ENCODE measurements around the gene ZMYND12. TPM values are rescaled to one million over a fixed set of nuclear protein-coding genes. Genes with fewer than 3 reads are reported as not detected.

Gene ZMYND12
- total and polyA plus RNA-seq, 2 donors from 2014 or later, result 1.9 to 17.7 TPM

DNA sequence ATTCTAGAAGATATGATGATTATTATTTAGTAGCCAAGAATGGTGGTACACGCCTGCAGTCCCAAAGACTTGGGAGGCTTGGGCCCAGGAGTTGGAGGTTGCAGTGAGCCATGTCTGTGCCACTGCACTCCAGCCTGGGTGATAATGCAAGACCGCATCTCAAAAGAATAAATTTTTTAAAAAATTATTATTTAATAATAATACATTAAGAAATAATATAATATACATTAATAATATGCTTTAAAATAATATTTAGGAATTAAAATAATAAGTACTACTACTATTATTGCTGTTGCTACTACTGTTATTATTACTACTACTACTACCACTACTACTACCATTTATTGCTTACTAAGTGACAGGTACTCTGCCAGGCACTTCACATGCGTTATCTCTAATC lies 34.4 kb upstream of the ZMYND12 start:
- TF ChIP-seq, protein P1, sequence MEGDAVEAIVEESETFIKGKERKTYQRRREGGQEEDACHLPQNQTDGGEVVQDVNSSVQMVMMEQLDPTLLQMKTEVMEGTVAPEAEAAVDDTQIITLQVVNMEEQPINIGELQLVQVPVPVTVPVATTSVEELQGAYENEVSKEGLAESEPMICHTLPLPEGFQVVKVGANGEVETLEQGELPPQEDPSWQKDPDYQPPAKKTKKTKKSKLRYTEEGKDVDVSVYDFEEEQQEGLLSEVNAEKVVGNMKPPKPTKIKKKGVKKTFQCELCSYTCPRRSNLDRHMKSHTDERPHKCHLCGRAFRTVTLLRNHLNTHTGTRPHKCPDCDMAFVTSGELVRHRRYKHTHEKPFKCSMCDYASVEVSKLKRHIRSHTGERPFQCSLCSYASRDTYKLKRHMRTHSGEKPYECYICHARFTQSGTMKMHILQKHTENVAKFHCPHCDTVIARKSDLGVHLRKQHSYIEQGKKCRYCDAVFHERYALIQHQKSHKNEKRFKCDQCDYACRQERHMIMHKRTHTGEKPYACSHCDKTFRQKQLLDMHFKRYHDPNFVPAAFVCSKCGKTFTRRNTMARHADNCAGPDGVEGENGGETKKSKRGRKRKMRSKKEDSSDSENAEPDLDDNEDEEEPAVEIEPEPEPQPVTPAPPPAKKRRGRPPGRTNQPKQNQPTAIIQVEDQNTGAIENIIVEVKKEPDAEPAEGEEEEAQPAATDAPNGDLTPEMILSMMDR (IDR thresholded peaks at IDR 0.05; ENCODE audit: borderline replicate concordance, extremely low read depth, insufficient read depth), result no peak
- Histone ChIP-seq H3K27me3 (ENCODE audit: control insufficient read depth, insufficient read depth, low read length) (no peaks in the 10 kb centered on the region), H3K9ac (ENCODE audit: low read length in 3 of 3) (no peak overlapping the region), H3K9me3 (ENCODE audit: control insufficient read depth in 2 of 3, insufficient read depth in 1 of 3, low read length in 3 of 3) (peaks cover 0 to 2% (median 0%) of the 10 kb centered on the region in 3 donors), H3K27ac (ENCODE audit: low read depth in 2 of 2, low read length in 2 of 2) (no peak overlapping the region), H3K4me3 (ENCODE audit: low read length in 3 of 3) (no peak overlapping the region), H3K4me1 (ENCODE audit: control insufficient read depth in 2 of 3, insufficient read depth in 2 of 3, low read depth in 1 of 3, low read length in 3 of 3) (no peaks in the 10 kb centered on the region), H3K36me3 (ENCODE audit: control insufficient read depth in 2 of 3, insufficient read depth in 3 of 3, low read length in 3 of 3) (peaks cover 0 to 5% (median 3%) of the 10 kb centered on the region in 3 donors)
- no peak for FAIRE-seq
- DNase-seq, result no peak
- intact Hi-C loops (cut with DNase I), result no loop called here

DNA sequence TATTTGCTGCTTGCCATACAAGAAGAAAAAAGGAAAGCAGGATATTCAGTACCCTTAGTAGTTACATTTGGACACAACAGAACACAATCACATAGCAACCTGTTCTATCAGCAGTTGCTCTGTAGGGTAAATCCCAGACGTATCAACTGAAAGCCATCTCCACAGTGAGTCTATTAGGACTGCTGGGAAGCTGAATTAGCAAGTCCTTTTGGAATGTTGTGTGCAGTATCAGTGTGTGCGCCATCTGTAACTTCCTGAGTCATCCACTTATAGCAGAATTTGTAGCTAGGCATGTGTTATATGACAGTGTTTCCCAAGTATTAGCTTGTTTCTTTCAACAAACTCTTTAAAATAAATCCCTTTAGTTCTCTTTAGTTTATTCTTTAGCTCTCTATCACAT lies 28.6 kb upstream of the ZMYND12 start:
- FAIRE-seq, result no peak
- Histone ChIP-seq H3K9me3 (ENCODE audit: control insufficient read depth in 2 of 3, insufficient read depth in 1 of 3, low read length in 3 of 3) (no peaks in the 10 kb centered on the region), H3K27me3 (ENCODE audit: control insufficient read depth, insufficient read depth, low read length) (no peaks in the 10 kb centered on the region), H3K27ac (ENCODE audit: low read depth in 2 of 2, low read length in 2 of 2) (no peak overlapping the region), H3K9ac (ENCODE audit: low read length in 3 of 3) (no peak overlapping the region), H3K4me1 (ENCODE audit: control insufficient read depth in 2 of 3, insufficient read depth in 2 of 3, low read depth in 1 of 3, low read length in 3 of 3) (no peaks in the 10 kb centered on the region), H3K4me3 (ENCODE audit: low read length in 3 of 3) (no peak overlapping the region), H3K36me3 (ENCODE audit: control insufficient read depth in 2 of 3, insufficient read depth in 3 of 3, low read length in 3 of 3) (peaks cover 0 to 14% (median 4%) of the 10 kb centered on the region in 3 donors)
- TF ChIP-seq, protein P1 (IDR thresholded peaks at IDR 0.05; ENCODE audit: borderline replicate concordance, extremely low read depth, insufficient read depth), result no peak
- intact Hi-C loops (cut with DNase I), result no loop called here
- no peak for DNase-seq

DNA sequence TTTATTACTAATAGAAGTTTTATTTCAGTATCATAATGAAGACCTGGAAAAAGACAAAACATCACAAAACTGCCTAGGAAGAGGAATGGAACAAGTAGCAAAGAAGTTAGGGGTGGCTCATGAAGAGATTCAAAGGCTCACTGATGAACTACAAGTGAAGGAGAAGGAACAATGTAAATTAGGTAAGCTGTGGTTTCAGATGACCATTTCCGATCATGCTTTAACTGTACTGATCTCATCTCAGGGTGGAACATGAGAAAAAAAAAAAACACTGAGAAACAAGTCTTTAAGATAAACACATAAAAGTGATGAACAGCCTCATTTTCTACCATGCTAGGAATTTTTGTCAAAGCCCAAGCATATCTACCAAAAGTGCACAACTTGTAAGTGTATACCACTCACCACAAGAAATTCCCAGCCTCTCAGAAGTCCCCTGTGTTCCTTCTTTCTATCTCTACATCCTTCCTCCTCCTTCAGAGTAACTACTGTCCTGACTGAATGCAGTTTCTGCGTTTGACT lies 26.9 kb upstream of the ZMYND12 start:
- DNase-seq, result no peak
- Histone ChIP-seq H3K36me3 (ENCODE audit: control insufficient read depth in 2 of 3, insufficient read depth in 3 of 3, low read length in 3 of 3) (peaks cover 0 to 14% (median 4%) of the 10 kb centered on the region in 3 donors), H3K27ac (ENCODE audit: low read depth in 2 of 2, low read length in 2 of 2) (no peak overlapping the region), H3K27me3 (ENCODE audit: control insufficient read depth, insufficient read depth, low read length) (no peaks in the 10 kb centered on the region), H3K9ac (ENCODE audit: low read length in 3 of 3) (no peak overlapping the region), H3K4me3 (ENCODE audit: low read length in 3 of 3) (no peak overlapping the region), H3K4me1 (ENCODE audit: control insufficient read depth in 2 of 3, insufficient read depth in 2 of 3, low read depth in 1 of 3, low read length in 3 of 3) (no peaks in the 10 kb centered on the region), H3K9me3 (ENCODE audit: control insufficient read depth in 2 of 3, insufficient read depth in 1 of 3, low read length in 3 of 3) (no peaks in the 10 kb centered on the region)
- FAIRE-seq, result no peak
- TF ChIP-seq, protein P1 (IDR thresholded peaks at IDR 0.05; ENCODE audit: borderline replicate concordance, extremely low read depth, insufficient read depth), result no peak
- intact Hi-C loops (cut with DNase I), result no loop called here

DNA sequence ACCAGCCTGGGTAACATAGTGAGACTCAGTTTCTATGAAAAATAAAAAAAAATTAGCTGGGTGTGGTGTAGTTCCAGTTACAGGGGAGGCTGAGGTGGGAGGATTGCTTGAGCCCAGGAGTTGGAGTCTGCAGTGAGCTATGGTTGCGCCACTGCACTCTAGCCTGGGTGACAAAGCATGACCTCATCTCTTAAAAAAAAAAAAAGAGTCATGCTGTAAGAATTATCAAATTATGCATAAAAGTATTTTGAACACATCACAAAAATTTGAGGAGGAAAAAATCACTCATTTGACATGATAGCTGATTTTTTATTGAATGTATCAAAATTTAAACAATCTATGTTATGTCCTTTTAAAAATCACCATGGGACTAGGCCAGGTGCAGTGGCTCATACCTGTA lies 25.1 kb upstream of the ZMYND12 start:
- FAIRE-seq, result no peak

More for the DNA sequence above, 25.1 kb upstream of the ZMYND12 start:
- Histone ChIP-seq H3K27ac (ENCODE audit: low read depth in 2 of 2, low read length in 2 of 2) (no peak overlapping the region), H3K9ac (ENCODE audit: low read length in 3 of 3) (no peak overlapping the region), H3K27me3 (ENCODE audit: control insufficient read depth, insufficient read depth, low read length) (no peaks in the 10 kb centered on the region), H3K4me1 (ENCODE audit: control insufficient read depth in 2 of 3, insufficient read depth in 2 of 3, low read depth in 1 of 3, low read length in 3 of 3) (no peaks in the 10 kb centered on the region), H3K4me3 (ENCODE audit: low read length in 3 of 3) (no peak overlapping the region), H3K36me3 (ENCODE audit: control insufficient read depth in 2 of 3, insufficient read depth in 3 of 3, low read length in 3 of 3) (peaks cover 0 to 14% (median 4%) of the 10 kb centered on the region in 3 donors), H3K9me3 (ENCODE audit: control insufficient read depth in 2 of 3, insufficient read depth in 1 of 3, low read length in 3 of 3) (no peaks in the 10 kb centered on the region)
- TF ChIP-seq, protein P1 (IDR thresholded peaks at IDR 0.05; ENCODE audit: borderline replicate concordance, extremely low read depth, insufficient read depth), result no peak
- DNase-seq, result no peak
- intact Hi-C loops (cut with DNase I), result no loop called here
